GM23248 (cell line): ENCODE results near the gene RPS27L. TPM values are rescaled to one million over a fixed set of nuclear protein-coding genes. Genes with fewer than 3 reads are reported as not detected.

Experiments used
- DNase-seq: peaks from one replicate; pipeline ENCODE4 v3.0.0-alpha.2; 2015
- H2AFZ ChIP-seq: fragments of 200-600 bp; sonication (generic); 2 replicates; pipeline ENCODE4 v1.6.1; 2016; ENCODE audit warnings: antibody characterized with exemption
- H3F3A ChIP-seq: fragments of 200-600 bp; sonication (generic); 2 replicates; pipeline ENCODE4 v1.6.1; 2016; ENCODE audit warnings: mild to moderate bottlenecking, antibody characterized with exemption, mixed run types; ENCODE audit not compliant: insufficient read depth
- H3K27ac ChIP-seq: fragments of 200-600 bp; sonication (generic); 2 replicates; pipeline ENCODE4 v1.5.1; 2016; ENCODE audit warnings: mild to moderate bottlenecking
- H3K27me3 ChIP-seq: fragments of 200-600 bp; sonication (generic); replicated peaks from 2 replicates; pipeline ENCODE4 v1.6.1; 2016; ENCODE audit warnings: mild to moderate bottlenecking; ENCODE audit not compliant: insufficient read depth
- H3K36me3 ChIP-seq: fragments of 200-600 bp; sonication (generic); 2 replicates; pipeline ENCODE4 v1.6.1; 2016; ENCODE audit warnings: low read depth, mild to moderate bottlenecking
- H3K4me1 ChIP-seq: fragments of 200-600 bp; sonication (generic); 2 replicates; pipeline ENCODE4 v1.6.1; 2016; ENCODE audit warnings: mild to moderate bottlenecking; ENCODE audit not compliant: insufficient read depth
- H3K4me2 ChIP-seq: fragments of 200-600 bp; sonication (generic); one replicate; pipeline ENCODE4 v1.6.1; 2016; ENCODE audit warnings: mild to moderate bottlenecking; ENCODE audit not compliant: unreplicated experiment
- H3K4me3 ChIP-seq: fragments of 200-600 bp; sonication (generic); 2 replicates; pipeline ENCODE4 v1.5.1; 2016; ENCODE audit warnings: mild to moderate bottlenecking
- H3K79me2 ChIP-seq: fragments of 200-600 bp; sonication (generic); 2 replicates; pipeline ENCODE4 v1.6.1; 2016; ENCODE audit warnings: mild to moderate bottlenecking; ENCODE audit not compliant: insufficient read depth
- H3K9ac ChIP-seq: fragments of 200-600 bp; sonication (generic); 2 replicates; pipeline ENCODE4 v1.6.1; 2016; ENCODE audit warnings: mild to moderate bottlenecking
- H3K9me2 ChIP-seq: fragments of 200-600 bp; sonication (generic); 2 replicates; pipeline ENCODE4 v1.6.1; 2016; ENCODE audit warnings: mixed run types, mild to moderate bottlenecking, moderate library complexity; ENCODE audit not compliant: insufficient read depth
- H3K9me3 ChIP-seq: fragments of 200-600 bp; sonication (generic); one replicate; pipeline ENCODE4 v1.6.1; 2017; ENCODE audit warnings: low read depth
- H4K20me1 ChIP-seq: fragments of 200-600 bp; sonication (generic); 2 replicates; pipeline ENCODE4 v1.6.0; 2016; ENCODE audit not compliant: insufficient read depth
- EZH2 ChIP-seq: fragments of 200-600 bp; sonication (generic); IDR thresholded peaks from 2 replicates; pipeline ENCODE4 v1.6.1; 2018; ENCODE audit warnings: antibody characterized with exemption, mild to moderate bottlenecking; ENCODE audit not compliant: insufficient read depth, poor library complexity, severe bottlenecking
- EZH2phosphoT487 ChIP-seq: fragments of 200-600 bp; sonication (generic); IDR thresholded peaks from 2 replicates; pipeline ENCODE4 v1.6.1; 2018; ENCODE audit warnings: antibody characterized with exemption, moderate library complexity, mild to moderate bottlenecking, low read depth; ENCODE audit not compliant: insufficient read depth
- WGBS, 2 experiments: methylation state at CpG; one replicate each; pipeline ENCODE4 v1.1.6; 2015 to 2017; ENCODE audit warnings: low lambda C conversion rate in 2 of 2, low coverage in 1 of 2; ENCODE audit errors: missing lambda C conversion rate in 2 of 2; 5-methylcytosine and 5-hydroxymethylcytosine counted together
- in situ Hi-C: fragments of 300-500 bp; cut with MboI; formaldehyde crosslinking; loops from 2 replicates; pipeline ENCODE4 v1.15.0; 2020
- polyA plus RNA-seq: library from polyadenylated mRNA; unstranded; fragments of >200 nt; fragmentation: Nextera tagmentation; extraction: Ambion mirVana; gene quantifications from 2 replicates; pipeline ENCODE4 v1.2.1, GENCODE V29; 2016
- total RNA-seq: library from RNA; depleted of rRNA; stranded (reverse); fragments of >200 nt; shearing (Covaris generic); gene quantifications from 2 replicates; pipeline ENCODE4 v1.2.3, GENCODE V29; 2014; rRNA removed

Gene RPS27L
- total RNA-seq (110 and 151 TPM in 2 replicates), polyA plus RNA-seq (1,175 and 1,181 TPM in 2 replicates)

GRCh38 chr15:63157118-63157843, at the start of gene RPS27L:
Gene RPS27L, minus strand, starts transcription at chr15:63157477. Its CDS starts 72 bp downstream, at chr15:63157405.
- peak within 1 kb of the TSS; percentile 74 for H2AFZ ChIP-seq
- H3K36me3 ChIP-seq: peaks cover 32% of the 10 kb centered on the region
- DNase-seq: peak; percentile 94
- H3K9me2 ChIP-seq: no peaks in the 10 kb centered on the region
- no peaks in the 10 kb centered on the region for H3K9me3 ChIP-seq
- H3K27ac ChIP-seq: peak within 1 kb of the TSS; percentile 99
- peaks cover 62% of the 10 kb centered on the region for H3K79me2 ChIP-seq
- no peaks in the 10 kb centered on the region for H4K20me1 ChIP-seq
- in situ Hi-C loops: loop anchor here (25.0 kb wide), 1 partner anchor 255 kb away; no protein-coding TSS in a partner anchor
- peaks cover 20% of the 10 kb centered on the region for H3K4me1 ChIP-seq
- H3K9ac ChIP-seq: peak within 1 kb of the TSS; percentile 98
- WGBS, 2 experiments: 1% methylated on average over 46 to 51 of the region's 60 CpGs
- H3F3A ChIP-seq: peaks cover 37% of the 10 kb centered on the region
- TF ChIP-seq EZH2: no peak
- TF ChIP-seq EZH2phosphoT487: no peak
- peak within 1 kb of the TSS; percentile 99 for H3K4me3 ChIP-seq
- no peaks in the 10 kb centered on the region for H3K27me3 ChIP-seq
- H3K4me2 ChIP-seq: peak within 1 kb of the TSS; percentile 91

DNA sequence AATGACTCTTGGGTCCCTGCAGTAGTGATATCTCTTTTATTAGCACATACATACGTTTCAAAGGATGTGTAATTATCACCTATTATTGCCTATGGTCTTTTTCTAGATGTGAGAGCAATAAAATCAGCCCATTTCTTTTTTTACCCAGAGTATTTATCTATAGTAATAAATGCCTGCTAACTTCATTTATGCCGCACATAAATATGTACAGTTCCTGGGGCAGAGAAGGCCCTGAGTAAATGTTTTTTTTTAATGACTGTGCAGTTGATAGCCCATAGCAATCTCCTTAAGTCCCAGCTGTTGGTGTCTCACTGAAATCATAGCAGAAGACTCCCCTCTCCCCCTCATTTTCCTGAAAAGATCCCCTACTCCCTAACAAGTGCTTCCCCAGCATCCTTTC, 48.8 kb upstream of the RPS27L start:
- H3K4me2 ChIP-seq: no peak overlapping the region
- H3K9ac ChIP-seq: no peak overlapping the region
- H3K4me3 ChIP-seq: no peak overlapping the region
- H3K36me3 ChIP-seq: no peaks in the 10 kb centered on the region
- no peaks in the 10 kb centered on the region for H3K9me2 ChIP-seq
- peaks cover 18% of the 10 kb centered on the region for H3K4me1 ChIP-seq
- no peak for DNase-seq
- H3K79me2 ChIP-seq: peaks cover 98% of the 10 kb centered on the region
- H3F3A ChIP-seq: peaks cover 8% of the 10 kb centered on the region
- no peak for TF ChIP-seq EZH2
- no peak for TF ChIP-seq EZH2phosphoT487
- H3K27me3 ChIP-seq: no peaks in the 10 kb centered on the region
- no peaks in the 10 kb centered on the region for H3K9me3 ChIP-seq
- no peak overlapping the region for H2AFZ ChIP-seq
- WGBS, 2 experiments: 99 to 100% methylated on average over 2 of the region's 2 CpGs
- H3K27ac ChIP-seq: no peak overlapping the region
- in situ Hi-C loops: no loop called here
- H4K20me1 ChIP-seq: no peaks in the 10 kb centered on the region

DNA sequence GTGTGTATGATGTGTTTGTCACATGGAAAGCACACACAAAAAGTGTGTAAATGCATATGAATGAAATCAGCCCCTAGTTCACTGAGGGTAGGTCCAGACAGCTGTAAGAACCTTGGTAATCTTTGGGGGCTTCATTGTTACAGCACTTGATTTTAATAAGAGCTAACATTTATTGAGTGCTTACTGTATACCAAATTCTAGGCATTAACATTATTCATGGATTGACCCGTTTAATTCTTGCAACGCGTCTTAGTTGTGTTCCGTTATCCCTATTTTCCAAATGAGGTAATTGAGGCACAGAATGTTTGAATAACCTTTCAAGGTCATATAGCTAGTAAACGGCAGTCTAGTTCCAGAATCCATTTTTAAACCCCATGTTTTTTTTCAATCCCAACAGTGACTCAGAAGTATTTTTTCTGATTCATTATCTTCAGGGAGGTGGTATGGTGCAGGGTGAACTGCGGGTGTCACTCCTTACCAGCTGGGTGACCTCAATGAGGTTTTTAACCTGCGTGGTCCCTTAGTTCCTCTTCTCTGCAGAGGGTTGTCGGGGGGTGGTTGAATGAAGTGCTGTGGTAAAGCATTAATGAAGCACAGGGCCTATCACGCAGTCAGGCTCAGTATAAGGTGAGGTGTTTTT, 46.3 kb upstream of the RPS27L start:
- H3K27ac ChIP-seq: no peak overlapping the region
- H3K36me3 ChIP-seq: 0 out of 2 replicates have a peak, but pooled peaks cover 3% of the 10 kb centered on the region
- H3K4me3 ChIP-seq: no peak overlapping the region
- H3F3A ChIP-seq: no peaks in the 10 kb centered on the region
- no peak overlapping the region for H2AFZ ChIP-seq
- no peaks in the 10 kb centered on the region for H3K9me2 ChIP-seq
- no peak overlapping the region for H3K4me2 ChIP-seq
- peaks cover 98% of the 10 kb centered on the region for H3K79me2 ChIP-seq
- no peaks in the 10 kb centered on the region for H3K27me3 ChIP-seq
- H3K4me1 ChIP-seq: peaks cover 15% of the 10 kb centered on the region
- 86 to 88% methylated on average over 9 of the region's 9 CpGs for WGBS, 2 experiments
- DNase-seq: peak; percentile 39
- TF ChIP-seq EZH2: no peak
- no peak for TF ChIP-seq EZH2phosphoT487
- no peak overlapping the region for H3K9ac ChIP-seq
- no peaks in the 10 kb centered on the region for H4K20me1 ChIP-seq
- in situ Hi-C loops: no loop called here
- H3K9me3 ChIP-seq: no peaks in the 10 kb centered on the region

DNA sequence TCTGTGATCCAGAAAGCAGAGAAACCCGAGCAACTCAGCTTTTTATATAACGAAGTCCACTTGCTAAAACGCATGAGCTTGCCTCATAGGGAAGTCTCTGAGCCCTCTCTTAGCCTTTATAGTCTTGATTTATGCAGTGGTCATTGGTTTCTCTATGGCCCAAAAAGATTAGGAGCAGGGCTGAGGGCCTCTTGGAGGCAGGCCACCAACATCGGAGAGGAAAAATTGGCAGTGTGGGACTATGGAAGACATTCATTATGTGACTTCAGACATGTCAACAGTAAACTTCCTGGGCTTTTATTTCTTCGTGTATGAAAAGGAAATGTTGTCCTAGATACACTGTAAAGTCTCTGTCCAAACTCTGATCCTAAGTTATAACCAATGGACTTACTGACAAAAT, 45.6 kb upstream of the RPS27L start:
- 49 to 54% methylated on average over 5 of the region's 5 CpGs for WGBS, 2 experiments

More for the DNA sequence above, 45.6 kb upstream of the RPS27L start:
- no peaks in the 10 kb centered on the region for H3F3A ChIP-seq
- TF ChIP-seq EZH2 (no peak), EZH2phosphoT487 (no peak)
- H3K4me1 ChIP-seq: peaks cover 21% of the 10 kb centered on the region
- no peak overlapping the region for H3K27ac ChIP-seq
- no peaks in the 10 kb centered on the region for H3K9me3 ChIP-seq
- 0 out of 2 replicates have a peak, but pooled peaks cover 3% of the 10 kb centered on the region for H3K36me3 ChIP-seq
- H3K79me2 ChIP-seq: peaks cover 98% of the 10 kb centered on the region
- in situ Hi-C loops: no loop called here
- no peak overlapping the region for H2AFZ ChIP-seq
- H3K9me2 ChIP-seq: no peaks in the 10 kb centered on the region
- no peak overlapping the region for H3K4me2 ChIP-seq
- H4K20me1 ChIP-seq: no peaks in the 10 kb centered on the region
- H3K27me3 ChIP-seq: no peaks in the 10 kb centered on the region
- H3K4me3 ChIP-seq: no peak overlapping the region
- H3K9ac ChIP-seq: no peak overlapping the region
- no peak for DNase-seq
